Measurements from ENCODE around the gene MCIDAS.
A peak's percentile ranks its signal among the peaks of the same experiment; 100 is the strongest.

Gene MCIDAS

DNA sequence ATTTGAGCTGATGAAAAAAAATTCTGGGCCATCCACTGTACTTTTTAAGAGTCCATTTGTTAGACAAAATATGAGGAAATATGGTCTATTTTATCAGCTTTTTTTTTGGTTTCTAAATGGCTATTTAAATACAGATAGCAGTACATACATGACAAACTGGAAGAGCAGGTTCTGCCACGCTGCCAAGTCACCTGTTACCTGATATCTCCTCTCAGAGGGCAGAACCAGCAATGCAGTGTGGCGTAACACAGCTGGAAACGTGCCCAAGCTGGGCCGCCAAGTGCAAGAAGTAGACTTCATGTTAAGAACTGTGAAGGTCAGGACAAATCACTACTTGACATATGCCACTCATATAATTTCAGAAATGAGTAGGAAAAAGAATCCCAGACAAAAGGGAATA is 8.1 kb downstream of the MCIDAS start:
- H3K4me1 ChIP-seq = no peaks in the 10 kb centered on the region
- peaks cover 56% of the 10 kb centered on the region for H3K27me3 ChIP-seq
- DNase-seq = no peak
- H3K36me3 ChIP-seq = no peaks in the 10 kb centered on the region
- TF ChIP-seq, protein P1, sequence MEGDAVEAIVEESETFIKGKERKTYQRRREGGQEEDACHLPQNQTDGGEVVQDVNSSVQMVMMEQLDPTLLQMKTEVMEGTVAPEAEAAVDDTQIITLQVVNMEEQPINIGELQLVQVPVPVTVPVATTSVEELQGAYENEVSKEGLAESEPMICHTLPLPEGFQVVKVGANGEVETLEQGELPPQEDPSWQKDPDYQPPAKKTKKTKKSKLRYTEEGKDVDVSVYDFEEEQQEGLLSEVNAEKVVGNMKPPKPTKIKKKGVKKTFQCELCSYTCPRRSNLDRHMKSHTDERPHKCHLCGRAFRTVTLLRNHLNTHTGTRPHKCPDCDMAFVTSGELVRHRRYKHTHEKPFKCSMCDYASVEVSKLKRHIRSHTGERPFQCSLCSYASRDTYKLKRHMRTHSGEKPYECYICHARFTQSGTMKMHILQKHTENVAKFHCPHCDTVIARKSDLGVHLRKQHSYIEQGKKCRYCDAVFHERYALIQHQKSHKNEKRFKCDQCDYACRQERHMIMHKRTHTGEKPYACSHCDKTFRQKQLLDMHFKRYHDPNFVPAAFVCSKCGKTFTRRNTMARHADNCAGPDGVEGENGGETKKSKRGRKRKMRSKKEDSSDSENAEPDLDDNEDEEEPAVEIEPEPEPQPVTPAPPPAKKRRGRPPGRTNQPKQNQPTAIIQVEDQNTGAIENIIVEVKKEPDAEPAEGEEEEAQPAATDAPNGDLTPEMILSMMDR (IDR thresholded peaks at IDR 0.05; ENCODE audit: low read depth, low read length) = no peak
- H3K4me3 ChIP-seq (ENCODE audit: low read depth, low read length) = no peak overlapping the region
- H3K9me3 ChIP-seq = no peaks in the 10 kb centered on the region

DNA sequence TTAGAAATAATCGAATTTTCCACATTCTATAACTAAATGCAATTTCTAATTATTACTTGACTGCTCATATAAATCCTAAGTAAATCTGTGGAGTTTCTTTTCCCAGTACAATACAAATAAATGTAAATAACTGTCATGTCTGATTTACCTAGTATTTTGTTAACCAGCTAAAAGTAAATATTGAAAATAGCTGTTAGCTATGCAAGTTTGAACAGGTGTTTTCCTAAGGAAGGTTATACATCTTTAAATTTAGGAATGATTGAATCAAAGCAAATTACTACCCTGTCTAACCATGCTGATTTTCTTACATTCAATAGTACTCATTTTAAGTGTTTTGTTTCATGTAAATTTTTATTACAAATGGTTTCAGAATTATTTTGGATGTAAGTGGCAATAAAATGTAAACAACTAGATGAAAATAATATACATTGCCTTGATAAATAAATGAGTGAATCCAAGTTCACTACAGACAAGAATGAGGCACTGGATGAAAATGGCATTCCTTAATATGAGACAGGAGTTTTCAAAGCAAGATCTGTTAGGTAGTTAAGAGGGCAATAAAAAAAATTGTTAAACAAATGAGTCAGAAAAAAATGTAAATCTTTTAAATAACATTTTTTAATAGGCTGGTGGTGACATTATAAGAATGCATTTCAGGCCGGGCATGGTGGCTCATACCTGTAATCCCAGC is 15.8 kb downstream of the MCIDAS start:
- Histone ChIP-seq H3K9me3 (no peaks in the 10 kb centered on the region), H3K27me3 (peaks cover 25% of the 10 kb centered on the region), H3K36me3 (no peaks in the 10 kb centered on the region), H3K4me1 (no peaks in the 10 kb centered on the region), H3K4me3 (ENCODE audit: low read depth, low read length) (no peak overlapping the region)
- TF ChIP-seq, protein P1 (IDR thresholded peaks at IDR 0.05; ENCODE audit: low read depth, low read length) = no peak
- DNase-seq = no peak

- TF ChIP-seq, protein P1 (IDR thresholded peaks at IDR 0.05; ENCODE audit: low read depth, low read length) = no peak
- H3K4me3 ChIP-seq (ENCODE audit: low read depth, low read length) = no peak overlapping the region
- no peak for DNase-seq
- H3K36me3 ChIP-seq = no peaks in the 10 kb centered on the region
- H3K27me3 ChIP-seq = peaks cover 20% of the 10 kb centered on the region
- no peaks in the 10 kb centered on the region for H3K9me3 ChIP-seq
- H3K4me1 ChIP-seq = no peaks in the 10 kb centered on the region
Observed at GRCh38 chr5:55205001-55205400, 22.1 kb downstream of the MCIDAS start.

- DNase-seq = no peak
- TF ChIP-seq, protein P1 (IDR thresholded peaks at IDR 0.05; ENCODE audit: low read depth, low read length) = no peak
- Histone ChIP-seq H3K36me3 (no peaks in the 10 kb centered on the region), H3K9me3 (no peaks in the 10 kb centered on the region), H3K4me3 (ENCODE audit: low read depth, low read length) (no peak overlapping the region), H3K4me1 (no peaks in the 10 kb centered on the region), H3K27me3 (peaks cover 67% of the 10 kb centered on the region)
Observed at GRCh38 chr5:55191165-55191564, 36.0 kb downstream of the MCIDAS start.

GRCh38 chr5:55188656-55189540 is 38.2 kb downstream of the MCIDAS start:
- TF ChIP-seq, protein P1 (IDR thresholded peaks at IDR 0.05; ENCODE audit: low read depth, low read length) = no peak
- no peaks in the 10 kb centered on the region; the same call in 1 of the 2 replicates for H3K9me3 ChIP-seq
- H3K4me3 ChIP-seq (ENCODE audit: low read depth, low read length) = no peak overlapping the region
- no peaks in the 10 kb centered on the region for H3K36me3 ChIP-seq
- H3K27me3 ChIP-seq = peaks cover 67% of the 10 kb centered on the region
- H3K4me1 ChIP-seq = no peaks in the 10 kb centered on the region
- no peak for DNase-seq

- Histone ChIP-seq H3K4me1 (no peaks in the 10 kb centered on the region), H3K9me3 (no peaks in the 10 kb centered on the region; the same call in 1 of the 2 replicates), H3K4me3 (ENCODE audit: low read depth, low read length) (no peak overlapping the region), H3K36me3 (no peaks in the 10 kb centered on the region), H3K27me3 (peaks cover 55% of the 10 kb centered on the region)
- TF ChIP-seq, protein P1 (IDR thresholded peaks at IDR 0.05; ENCODE audit: low read depth, low read length) = 0 out of 2 replicates have a peak, but pooled peaks have one; percentile 2
- no peak for DNase-seq
Observed at GRCh38 chr5:55187370-55187769, 39.7 kb downstream of the MCIDAS start.

Measured in BE2C (cell line).